Stimulated activated CD8-positive, alpha-beta memory T cell treated with anti-CD3 and anti-CD28 coated beads, Interleukin-4, amount 100 ng/mL, for 4 hours (primary cell): ENCODE data around the gene ACSL5.
"Not testable (repeated sequence)": the region's sequence is repeated elsewhere in the genome, so short reads cannot be mapped to it uniquely, and the experiment has no call there.

ENCODE experiments used
- DNase-seq, 2 donors: peaks; one replicate each; pipeline ENCODE4 v3.0.0-alpha.2; 2020; ENCODE audit warnings: low read depth in 2 of 2, low spot score in 1 of 2

ACSL5 gene

DNA sequence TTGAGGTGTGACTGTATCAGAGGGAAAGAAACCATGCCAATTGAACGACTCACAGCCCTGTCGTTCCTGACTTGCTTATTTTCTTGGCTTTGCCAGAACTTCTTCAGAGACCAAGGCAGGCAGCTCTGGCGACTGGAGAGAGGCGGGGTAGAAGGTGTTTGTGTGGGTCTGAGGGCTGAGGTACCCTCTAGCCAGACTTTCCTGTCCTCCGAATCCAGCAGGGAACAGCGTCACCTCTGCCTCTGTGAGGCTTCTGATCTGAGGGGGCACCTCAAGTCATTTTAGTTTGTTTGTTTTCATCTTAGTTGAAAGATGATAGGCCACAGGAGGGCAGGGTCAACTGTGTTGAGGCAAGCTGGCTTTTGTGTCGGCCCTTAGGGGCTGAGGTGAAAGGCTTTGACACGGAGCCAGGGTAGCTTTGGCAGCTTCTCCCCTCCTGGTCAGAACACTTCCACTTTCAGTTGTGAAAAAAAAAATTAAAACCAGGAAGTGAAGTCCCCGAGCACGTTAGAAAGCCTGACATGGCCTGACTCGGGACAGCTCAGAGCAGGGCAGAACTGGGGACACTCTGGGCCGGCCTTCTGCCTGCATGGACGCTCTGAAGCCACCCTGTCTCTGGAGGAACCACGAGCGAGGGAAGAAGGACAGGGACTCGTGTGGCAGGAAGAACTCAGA lies 1.9 kb downstream of the ACSL5 start:
- no peak for DNase-seq

DNA sequence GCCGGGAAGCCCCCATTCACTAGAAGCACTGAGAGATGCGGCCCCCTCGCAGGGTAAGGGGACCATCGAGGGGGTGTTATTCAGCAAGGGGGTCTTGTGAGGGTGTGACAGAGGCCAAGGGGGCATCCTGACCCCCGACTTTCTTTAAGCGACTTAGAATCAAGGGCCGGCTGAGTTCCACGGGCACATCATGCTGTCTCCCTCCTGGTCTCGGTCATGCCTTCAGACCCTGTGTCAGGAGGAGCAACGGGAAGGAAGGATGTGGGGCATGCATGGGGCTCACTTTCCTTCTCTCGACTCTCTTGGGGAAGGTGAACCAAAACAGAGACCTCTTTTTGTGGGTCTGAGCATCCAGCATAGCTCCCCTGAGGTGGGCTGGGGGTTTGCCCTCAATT lies 2.5 kb downstream of the ACSL5 start:
- DNase-seq: no peak

DNA sequence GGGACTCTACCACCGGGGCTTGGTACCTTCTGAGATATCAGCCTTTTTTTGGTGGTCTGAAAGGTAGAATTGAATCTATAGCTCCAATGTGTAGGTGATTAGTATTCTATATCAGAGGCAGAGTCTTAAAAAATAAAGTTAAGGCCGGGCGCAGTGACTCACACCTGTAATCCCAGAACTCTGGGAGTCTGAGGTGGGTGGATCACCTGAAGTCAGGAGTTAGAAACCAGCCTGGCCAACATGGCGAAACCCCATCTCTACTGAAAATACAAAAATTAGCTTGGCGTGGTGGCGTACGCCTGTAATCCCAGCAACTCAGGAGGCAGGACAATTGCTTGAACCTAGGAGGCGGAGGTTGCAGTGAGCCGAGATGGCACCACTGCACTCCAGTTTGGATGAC lies 3.2 kb downstream of the ACSL5 start:
- not testable (repeated sequence) for DNase-seq

DNA sequence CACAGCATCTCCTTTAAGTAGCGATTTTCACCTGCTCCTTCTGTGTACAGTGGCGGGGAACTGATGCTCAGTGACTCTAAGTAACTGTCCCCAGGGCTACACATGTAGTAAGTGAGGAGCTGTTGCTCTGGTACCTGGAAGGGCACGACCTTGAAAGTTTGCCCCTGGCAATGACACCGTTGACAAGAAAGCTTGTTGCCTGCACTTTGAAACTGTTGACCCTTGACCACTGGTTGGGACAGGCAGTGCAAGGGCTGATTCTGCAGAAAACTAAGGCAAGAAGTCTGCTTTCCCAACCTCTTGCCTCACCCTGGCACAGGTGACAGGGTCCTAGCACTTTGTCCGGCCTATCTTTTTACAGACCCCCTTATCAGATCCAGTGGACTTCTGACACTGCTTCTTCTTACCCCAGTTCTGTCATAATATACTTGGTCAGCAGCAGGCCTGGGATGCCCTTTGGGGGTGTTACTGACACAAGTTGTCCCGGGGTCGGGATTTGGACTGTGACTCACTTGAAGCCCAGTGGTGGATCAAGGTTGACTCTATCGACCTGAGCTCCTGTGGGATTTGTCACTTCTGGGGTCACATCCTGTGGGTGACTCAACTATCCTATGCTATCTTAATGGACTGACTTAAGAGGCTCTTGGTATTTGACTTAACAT lies 5.8 kb downstream of the ACSL5 start:
- DNase-seq: no peak

DNA sequence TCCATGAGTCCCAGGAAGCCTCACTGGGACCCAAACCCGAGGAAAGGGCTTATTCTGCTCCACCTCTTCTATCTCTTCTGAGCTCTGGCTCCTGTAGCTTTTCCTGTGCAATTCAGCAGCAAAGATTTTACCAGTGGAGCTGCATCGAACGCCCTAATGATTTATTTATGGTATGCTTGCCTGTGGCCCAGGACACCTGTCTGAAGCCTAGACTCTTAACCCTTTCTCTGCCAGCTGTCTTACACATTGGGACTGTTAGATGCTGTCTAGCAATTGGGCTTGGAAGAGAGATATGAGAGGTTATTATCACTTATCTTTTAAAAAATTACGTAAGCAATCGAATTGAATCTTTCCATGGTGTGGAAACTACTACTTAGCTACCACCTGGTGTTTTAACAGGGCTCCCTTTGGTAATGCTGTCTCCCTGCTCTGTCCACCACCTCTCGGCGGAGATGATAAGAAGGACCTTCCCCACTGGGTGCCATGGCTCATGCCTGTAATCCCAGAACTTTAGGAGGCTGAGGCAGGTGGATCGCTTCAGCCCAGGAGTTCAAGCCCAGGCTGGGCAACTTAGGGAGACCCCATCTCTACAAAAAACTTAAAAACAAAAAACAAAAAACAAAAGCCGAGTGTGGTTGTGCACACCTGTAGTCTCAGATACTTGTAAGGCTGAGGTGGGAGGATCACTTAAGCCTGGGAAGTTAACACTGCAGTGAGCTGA lies 8.8 kb downstream of the ACSL5 start:
- no peak for DNase-seq

DNA sequence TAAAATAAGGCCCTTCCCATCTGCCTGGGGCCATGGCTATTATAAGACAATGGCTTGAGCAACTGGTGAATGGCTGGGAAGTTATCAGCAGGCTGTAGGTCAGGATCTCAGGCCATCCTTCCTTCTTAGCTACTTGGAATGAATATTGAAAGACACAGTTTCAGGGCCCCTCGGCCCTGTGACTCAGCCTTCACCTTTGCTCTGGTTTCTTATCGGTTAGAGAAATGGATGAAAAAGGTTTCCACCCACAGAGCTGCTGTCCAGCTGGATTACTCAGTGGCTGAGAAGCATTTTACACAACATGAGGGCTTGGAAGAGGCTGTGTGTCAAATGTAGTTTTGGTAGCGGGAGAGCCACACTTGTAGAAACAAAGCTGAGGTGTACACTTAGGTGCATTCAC lies 9.4 kb downstream of the ACSL5 start:
- no peak for DNase-seq

DNA sequence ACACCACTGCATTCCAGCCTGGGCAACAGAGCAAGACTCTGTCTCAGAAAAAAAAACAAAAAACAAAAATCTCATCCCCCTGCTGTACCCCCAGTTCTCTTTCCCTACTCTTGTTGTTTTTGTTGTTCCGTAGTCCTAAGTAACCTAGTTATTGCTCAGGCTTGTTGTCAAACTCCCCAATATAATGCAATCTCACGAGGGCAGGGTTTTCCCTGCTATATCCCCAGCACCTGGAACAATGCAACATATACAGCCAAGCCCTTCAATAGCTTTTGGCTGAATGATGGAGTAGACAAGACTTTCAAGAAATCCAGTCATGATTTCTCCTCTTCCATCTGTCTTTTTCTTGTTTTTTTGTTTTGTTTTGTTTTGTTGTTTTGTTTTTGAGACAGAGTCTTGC lies 10.2 kb downstream of the ACSL5 start:
- no peak for DNase-seq

DNA sequence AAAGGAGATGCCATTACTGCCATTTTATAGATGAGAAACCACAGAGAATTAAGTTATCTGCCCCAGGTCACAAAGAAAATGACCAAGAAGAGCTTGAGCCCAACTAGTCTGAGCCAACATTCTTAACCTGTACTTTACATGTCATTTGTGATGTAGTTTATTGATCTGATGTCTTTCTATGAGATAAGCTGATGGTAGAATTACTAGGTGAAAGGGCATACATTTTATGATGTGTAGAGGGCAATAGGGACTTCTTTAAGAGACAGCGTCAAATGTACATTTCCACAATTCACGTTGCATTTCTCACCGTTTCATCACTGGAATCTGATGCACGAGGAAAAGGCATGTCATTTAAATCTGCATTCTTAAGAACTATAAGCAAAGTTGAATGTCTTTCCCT lies 11.3 kb downstream of the ACSL5 start:
- DNase-seq: no peak

DNA sequence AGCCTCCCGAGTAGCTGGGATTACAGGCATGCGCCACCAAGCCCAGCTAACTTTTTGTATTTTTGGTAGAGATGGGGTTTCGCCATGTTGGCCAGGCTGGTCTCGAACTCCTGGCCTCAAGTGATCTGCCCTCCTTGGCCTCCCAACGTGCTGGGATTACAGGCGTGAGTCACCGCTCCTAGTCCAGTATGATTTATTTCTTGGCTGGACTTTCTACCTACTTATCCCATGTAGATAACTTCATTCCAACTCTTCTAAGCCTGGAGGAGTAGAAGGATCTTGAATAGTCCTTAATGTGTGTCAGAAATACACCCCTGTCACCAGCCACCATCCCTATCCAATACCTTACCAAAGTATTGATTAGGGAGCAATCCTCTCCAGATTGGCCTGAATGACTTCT lies 14.1 kb downstream of the ACSL5 start:
- not testable (repeated sequence) for DNase-seq

DNA sequence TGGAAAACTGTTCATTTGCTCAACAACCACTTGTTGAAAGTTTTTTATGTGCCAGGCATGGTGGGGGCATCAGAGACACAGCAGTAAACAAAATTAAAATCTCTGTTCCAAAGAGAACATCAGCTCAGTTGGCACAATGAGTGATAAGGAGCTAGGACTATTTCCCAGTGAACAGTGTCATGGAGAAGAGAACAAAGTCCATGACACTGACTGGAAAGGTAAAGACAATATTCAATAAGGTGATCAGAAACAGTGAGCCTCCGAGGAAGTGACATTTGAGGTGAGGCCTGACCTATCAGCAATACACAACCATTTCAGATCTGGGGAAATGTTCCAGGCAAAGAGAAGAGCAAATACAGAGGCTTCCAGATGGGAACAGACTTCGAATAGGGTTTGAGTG lies 14.6 kb downstream of the ACSL5 start:
- DNase-seq: no peak

DNA sequence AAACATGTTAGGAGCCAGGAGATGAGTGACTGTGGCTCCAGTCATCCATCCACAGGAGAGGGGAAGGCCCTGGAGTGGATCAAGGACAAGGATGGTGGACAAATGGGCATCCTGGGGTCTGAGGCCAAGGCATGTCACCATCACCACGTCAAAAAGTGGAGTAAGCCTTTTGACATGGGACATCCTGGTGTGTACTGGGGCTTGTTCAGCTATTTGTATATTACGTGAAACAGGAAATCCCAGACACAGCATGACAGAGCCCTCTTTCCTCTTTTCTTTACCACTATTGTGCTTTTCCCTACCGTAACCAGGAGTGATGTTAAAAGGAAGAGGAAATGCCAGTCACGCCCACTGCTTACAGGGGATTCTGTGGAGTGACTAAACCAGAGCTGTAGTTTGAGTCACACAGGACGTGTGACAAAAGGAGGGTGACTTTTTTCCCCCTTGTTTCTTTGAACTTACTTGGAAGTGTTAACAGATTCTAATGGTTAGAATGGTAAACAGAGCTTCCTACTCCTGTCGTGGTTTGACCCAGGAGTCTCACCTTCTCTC lies 15.4 kb downstream of the ACSL5 start:
- DNase-seq: no peak

DNA sequence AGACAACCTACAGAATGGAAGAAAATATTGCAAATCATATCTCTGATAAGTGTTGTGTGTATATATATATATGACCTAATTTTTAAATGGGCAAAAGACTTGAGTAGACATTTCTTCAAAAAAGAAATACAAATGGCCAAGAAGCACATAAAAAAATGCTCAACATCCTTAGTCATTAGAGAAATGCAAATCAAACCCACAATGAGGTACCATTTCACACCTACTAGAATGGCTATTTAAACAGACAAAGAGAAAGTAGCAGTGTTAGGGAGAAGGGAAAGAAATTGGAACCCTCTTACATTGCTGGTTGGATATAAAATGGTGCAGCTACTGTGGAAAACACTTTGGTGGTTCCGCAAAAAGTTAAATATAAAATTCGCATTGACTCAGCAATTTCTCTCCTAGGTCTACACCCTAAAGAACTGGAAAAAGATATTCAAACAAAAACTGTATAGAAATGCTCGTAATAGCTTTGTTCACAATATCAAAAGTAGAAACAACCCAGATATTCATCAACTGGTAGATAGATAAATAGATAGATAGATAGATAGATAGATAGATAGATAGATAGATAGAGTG lies 16.3 kb downstream of the ACSL5 start:
- no peak for DNase-seq

DNA sequence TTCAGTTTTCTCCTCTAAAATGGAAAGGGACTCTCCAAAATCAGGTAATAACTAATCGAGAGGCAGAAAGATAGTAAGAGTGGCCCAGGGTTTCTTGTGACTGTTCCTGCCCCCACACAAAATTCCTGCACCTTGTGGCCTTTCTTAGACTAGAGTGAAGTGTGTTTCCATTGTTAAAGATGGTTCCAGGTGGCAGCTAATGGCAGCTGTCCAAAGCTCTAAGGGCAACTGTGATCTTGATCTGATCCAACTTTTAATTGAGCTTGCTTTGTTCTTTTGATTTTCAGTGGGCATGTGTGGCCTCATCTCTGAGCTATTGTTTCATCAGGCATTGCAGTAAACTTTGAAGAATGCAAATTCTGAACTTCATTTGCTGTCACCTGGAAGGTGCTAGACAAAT lies 19.4 kb downstream of the ACSL5 start:
- no peak for DNase-seq

DNA sequence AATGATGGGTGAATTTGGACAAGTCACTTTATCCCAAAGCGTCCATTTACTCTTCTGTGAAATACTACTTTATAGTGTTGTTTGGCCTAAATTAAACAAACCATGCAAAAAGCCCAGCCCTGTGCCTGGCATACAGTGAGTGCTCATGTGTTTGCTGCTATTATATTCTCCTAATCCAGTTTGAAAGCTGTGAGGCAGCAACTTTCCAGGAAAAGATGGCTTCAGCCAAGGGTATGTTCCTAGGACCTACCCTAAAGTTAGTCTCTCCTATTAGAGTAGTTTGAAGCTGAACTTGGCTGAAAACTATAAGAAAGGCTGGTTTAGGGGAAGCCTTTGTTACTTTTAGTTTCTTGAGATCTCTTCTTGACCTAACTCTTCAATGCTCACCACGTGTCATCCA lies 19.9 kb downstream of the ACSL5 start:
- no peak for DNase-seq

DNA sequence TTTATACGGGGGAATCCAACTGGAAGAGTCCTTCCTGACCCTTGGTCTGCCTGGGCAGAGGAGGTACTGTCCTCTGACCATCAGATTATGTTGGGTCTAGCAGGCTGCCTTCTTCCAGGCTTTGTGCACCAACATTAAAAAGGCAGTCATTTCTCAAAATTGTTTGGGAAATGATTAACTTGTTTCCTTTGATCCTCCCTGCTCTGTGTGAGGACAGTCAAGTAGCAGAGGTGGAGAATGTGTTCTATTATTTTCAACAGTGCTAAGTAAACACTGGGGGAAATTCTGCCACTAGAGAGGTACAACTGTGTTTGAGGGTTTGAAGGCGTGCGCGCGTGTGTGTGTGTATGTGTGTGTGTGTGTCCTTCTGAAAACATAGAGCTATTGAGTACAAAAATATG lies 20.6 kb downstream of the ACSL5 start:
- DNase-seq: no peak

DNA sequence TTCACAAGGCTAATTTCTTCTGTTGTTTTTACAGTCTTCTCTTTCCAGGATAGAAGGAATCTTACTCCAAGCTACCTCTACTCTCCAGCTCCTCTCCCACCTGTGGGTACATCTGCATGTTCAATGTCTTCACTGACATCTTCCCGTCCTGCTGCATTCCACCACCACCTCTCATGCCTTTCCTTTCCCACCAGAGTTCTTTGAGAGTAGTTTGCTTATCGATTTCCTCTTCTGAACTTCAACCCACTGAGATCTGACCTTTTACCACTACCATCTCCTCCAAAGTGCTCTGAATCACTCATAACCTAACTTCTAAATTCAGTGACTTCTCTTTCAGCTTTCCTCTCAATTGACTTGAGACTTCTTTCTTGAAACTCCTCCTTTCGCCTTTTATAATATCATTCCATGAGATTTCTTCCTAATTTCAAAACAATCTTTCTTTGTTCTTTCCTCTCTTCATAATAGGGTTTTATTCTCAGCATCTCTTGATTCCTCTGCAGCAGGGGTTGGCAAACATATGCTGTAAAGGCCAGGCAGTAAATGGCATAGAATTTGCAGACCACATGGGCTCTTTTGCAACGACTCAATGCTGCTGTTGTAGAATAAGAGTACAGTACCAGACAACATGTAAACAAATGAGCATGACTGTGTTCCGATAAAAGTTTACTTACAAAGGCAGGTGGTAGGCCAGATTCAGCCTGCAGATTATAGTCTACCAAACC lies 22.1 kb downstream of the ACSL5 start:
- no peak for DNase-seq

DNA sequence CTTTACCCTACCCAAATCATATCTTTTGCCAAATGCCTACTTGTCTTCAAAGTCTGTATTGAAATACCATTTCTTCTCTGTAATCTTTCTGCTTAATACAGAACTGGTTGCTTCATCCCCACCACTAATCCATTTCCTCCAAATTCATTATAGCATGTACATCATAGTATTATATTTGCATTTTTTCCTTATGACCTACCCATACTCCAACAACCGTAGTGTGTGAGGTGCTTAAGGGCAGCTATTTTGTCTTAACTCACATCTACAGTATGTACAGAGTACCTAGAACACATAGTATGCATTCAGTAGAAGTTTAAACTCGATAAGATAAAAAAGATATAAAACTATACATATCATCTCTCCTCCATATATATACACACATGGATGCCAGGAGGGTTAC lies 23.7 kb downstream of the ACSL5 start:
- no peak for DNase-seq

DNA sequence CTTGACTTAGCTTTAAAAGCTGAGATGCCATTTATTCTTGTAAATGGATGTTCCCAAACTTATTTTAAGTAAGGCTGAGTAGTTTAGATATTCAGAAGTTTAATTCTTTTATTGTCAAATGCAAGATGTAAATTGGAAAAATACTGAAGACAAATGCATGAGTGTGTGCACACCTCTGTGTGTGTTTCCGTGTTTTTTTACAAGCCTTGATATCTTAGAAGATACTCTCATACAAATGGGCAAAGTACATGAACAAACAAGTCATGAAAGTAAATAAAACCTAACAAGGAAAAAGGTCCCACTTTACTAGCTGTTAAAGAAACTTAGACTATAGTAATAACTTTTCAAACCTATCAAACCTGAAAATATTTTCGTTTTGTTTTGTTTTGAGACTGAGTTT lies 29.0 kb downstream of the ACSL5 start:
- DNase-seq: no peak

DNA sequence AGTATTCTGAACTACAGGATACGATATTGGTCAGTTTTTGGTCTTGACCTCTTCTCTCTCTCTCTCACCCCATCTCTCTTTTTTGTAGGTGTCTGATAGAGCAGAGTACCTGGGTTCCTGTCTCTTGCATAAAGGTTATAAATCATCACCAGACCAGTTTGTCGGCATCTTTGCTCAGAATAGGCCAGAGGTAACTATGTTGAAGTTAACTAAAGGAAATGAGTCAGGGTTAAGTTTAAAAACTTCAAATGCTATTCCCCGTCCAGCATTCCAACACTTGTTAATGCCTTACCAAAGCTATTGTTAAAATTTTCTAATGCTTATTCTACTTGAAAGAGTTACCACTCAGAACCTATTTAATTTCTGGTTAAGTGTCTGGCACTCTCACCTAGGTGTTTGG lies 30.7 kb downstream of the ACSL5 start:
- no peak for DNase-seq

DNA sequence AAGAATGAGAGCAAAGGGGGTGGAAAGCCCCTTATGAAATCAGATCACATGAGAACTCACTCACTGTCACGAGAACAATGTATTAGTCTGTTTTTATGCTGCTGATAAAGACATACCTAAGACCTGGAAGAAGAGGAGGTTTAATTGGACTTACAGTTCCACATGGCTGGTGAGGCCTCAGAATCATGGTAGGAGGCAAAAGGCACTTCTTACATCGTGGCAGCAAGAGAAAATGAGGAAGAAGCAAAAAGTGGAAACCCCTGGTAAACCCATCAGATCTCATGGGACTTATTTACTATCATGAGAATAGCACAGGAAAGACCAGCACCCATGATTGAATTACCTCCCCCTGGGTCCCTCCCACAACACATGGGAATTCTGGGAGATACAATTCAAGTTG lies 32.9 kb downstream of the ACSL5 start:
- not testable (repeated sequence) for DNase-seq

DNA sequence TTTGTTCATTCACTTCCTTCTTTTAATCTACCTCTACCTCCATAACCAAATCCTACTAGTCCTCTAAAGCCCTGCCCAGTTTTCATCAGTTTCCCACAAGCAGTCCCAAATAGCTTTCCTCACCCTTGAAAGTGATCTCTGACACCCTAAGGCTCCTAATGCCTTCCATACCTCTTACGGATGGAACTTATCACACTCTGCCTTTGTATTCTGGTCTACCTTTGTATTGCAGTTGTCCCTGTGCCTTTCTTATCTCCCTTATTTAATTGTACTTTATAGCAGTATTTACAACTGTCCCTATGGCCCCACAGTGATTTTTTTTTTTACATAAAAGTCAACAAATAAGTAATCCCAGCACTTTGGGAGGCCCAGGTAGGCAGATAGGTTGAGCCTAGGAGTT lies 33.8 kb downstream of the ACSL5 start:
- DNase-seq: no peak
